Stimulated activated memory B cell treated with anti-CD40 and anti-IgM and Interleukin-4, amounts not matched to agents 10 μg/mL and 1 μg/mL and 100 μg/mL, for 72 hours (primary cell): ENCODE measurements around the gene SLC14A1.

ENCODE experiments used
- ATAC-seq: fragments of 150-1000 bp; cut with Tn5 transposase; 2 replicates; pipeline ENCODE4 v1.10.0; 2021
- H3K27ac Mint-ChIP-seq: one replicate; pipeline ENCODE4 v1.8.0; 2022; ENCODE audit warnings: mild to moderate bottlenecking, mixed read lengths
- H3K27me3 Mint-ChIP-seq: one replicate; pipeline ENCODE4 v1.8.0; 2022; ENCODE audit warnings: mixed read lengths
- H3K36me3 Mint-ChIP-seq: one replicate; pipeline ENCODE4 v1.8.0; 2022; ENCODE audit warnings: mixed read lengths
- H3K4me1 Mint-ChIP-seq: one replicate; pipeline ENCODE4 v1.8.0; 2022; ENCODE audit warnings: mixed read lengths
- H3K4me3 Mint-ChIP-seq: one replicate; pipeline ENCODE4 v1.8.0; 2022; ENCODE audit warnings: mild to moderate bottlenecking, moderate library complexity, mixed read lengths
- H3K9me3 Mint-ChIP-seq: one replicate; pipeline ENCODE4 v1.8.0; 2022; ENCODE audit warnings: mixed read lengths

The SLC14A1 gene

GRCh38 chr18:45723567-45724355 lies at the start of gene SLC14A1:
Gene SLC14A1, plus strand, starts transcription at chr18:45724181. Its CDS starts 6,140 bp downstream, at chr18:45730321.
- H3K27me3 Mint-ChIP-seq = no peaks in the 10 kb centered on the region
- no peak for ATAC-seq
- no peaks in the 10 kb centered on the region for H3K9me3 Mint-ChIP-seq
- no peak within 1 kb of the TSS for H3K27ac Mint-ChIP-seq
- H3K4me3 Mint-ChIP-seq = no peak within 1 kb of the TSS
- H3K36me3 Mint-ChIP-seq = peaks cover 16% of the 10 kb centered on the region
- no peaks in the 10 kb centered on the region for H3K4me1 Mint-ChIP-seq

- ATAC-seq = no peak
- Mint-ChIP-seq H3K27ac (no peak overlapping the region), H3K27me3 (no peaks in the 10 kb centered on the region), H3K36me3 (no peaks in the 10 kb centered on the region), H3K9me3 (no peaks in the 10 kb centered on the region), H3K4me3 (no peak overlapping the region), H3K4me1 (peaks cover 7% of the 10 kb centered on the region)
These were observed 46.6 kb upstream of the SLC14A1 start for GRCh38 chr18:45677276-45677807.

GRCh38 chr18:45678441-45678840 lies 45.5 kb upstream of the SLC14A1 start:
- peak overlapping the region; percentile 14 for H3K27ac Mint-ChIP-seq
- H3K27me3 Mint-ChIP-seq = no peaks in the 10 kb centered on the region

GRCh38 chr18:45678850-45679249 lies 45.1 kb upstream of the SLC14A1 start:
- Mint-ChIP-seq H3K4me3 (no peak overlapping the region), H3K27me3 (no peaks in the 10 kb centered on the region), H3K27ac (peak overlapping the region; percentile 14), H3K36me3 (no peaks in the 10 kb centered on the region), H3K9me3 (no peaks in the 10 kb centered on the region), H3K4me1 (peaks cover 7% of the 10 kb centered on the region)
- ATAC-seq = no peak

More at GRCh38 chr18:45678441-45678840, 45.5 kb upstream of the SLC14A1 start:
- Mint-ChIP-seq H3K4me1 (peaks cover 7% of the 10 kb centered on the region), H3K36me3 (no peaks in the 10 kb centered on the region), H3K4me3 (no peak overlapping the region), H3K9me3 (no peaks in the 10 kb centered on the region)
- ATAC-seq = no peak

- no peak overlapping the region for H3K4me3 Mint-ChIP-seq
These were observed 43.8 kb upstream of the SLC14A1 start for GRCh38 chr18:45680066-45680690.

GRCh38 chr18:45682181-45682580 lies 41.8 kb upstream of the SLC14A1 start:
- peaks cover 17% of the 10 kb centered on the region for H3K4me1 Mint-ChIP-seq
- no peak overlapping the region for H3K27ac Mint-ChIP-seq
- no peak for ATAC-seq
- no peaks in the 10 kb centered on the region for H3K27me3 Mint-ChIP-seq
- no peaks in the 10 kb centered on the region for H3K9me3 Mint-ChIP-seq
- no peaks in the 10 kb centered on the region for H3K36me3 Mint-ChIP-seq
- H3K4me3 Mint-ChIP-seq = no peak overlapping the region

More at GRCh38 chr18:45680066-45680690, 43.8 kb upstream of the SLC14A1 start:
- ATAC-seq = no peak
- no peaks in the 10 kb centered on the region for H3K27me3 Mint-ChIP-seq
- no peak overlapping the region for H3K27ac Mint-ChIP-seq
- H3K36me3 Mint-ChIP-seq = no peaks in the 10 kb centered on the region
- no peaks in the 10 kb centered on the region for H3K9me3 Mint-ChIP-seq
- peaks cover 7% of the 10 kb centered on the region for H3K4me1 Mint-ChIP-seq

- H3K36me3 Mint-ChIP-seq = no peaks in the 10 kb centered on the region
- H3K9me3 Mint-ChIP-seq = no peaks in the 10 kb centered on the region
- H3K4me3 Mint-ChIP-seq = no peak overlapping the region
- H3K27ac Mint-ChIP-seq = peak overlapping the region; percentile 59
- peaks cover 37% of the 10 kb centered on the region for H3K4me1 Mint-ChIP-seq
- ATAC-seq = no peak
- no peaks in the 10 kb centered on the region for H3K27me3 Mint-ChIP-seq
These were observed 39.5 kb upstream of the SLC14A1 start for GRCh38 chr18:45684341-45685115.

GRCh38 chr18:45686891-45687611 lies 36.9 kb upstream of the SLC14A1 start:
- H3K27ac Mint-ChIP-seq = peak overlapping the region; percentile 96
- peak overlapping the region; percentile 91 for H3K4me3 Mint-ChIP-seq
- ATAC-seq = peak; percentile 91
- H3K9me3 Mint-ChIP-seq = no peaks in the 10 kb centered on the region
- peaks cover 3% of the 10 kb centered on the region for H3K36me3 Mint-ChIP-seq
- no peaks in the 10 kb centered on the region for H3K27me3 Mint-ChIP-seq
- H3K4me1 Mint-ChIP-seq = peaks cover 43% of the 10 kb centered on the region

- Mint-ChIP-seq H3K4me1 (peaks cover 43% of the 10 kb centered on the region), H3K36me3 (peaks cover 9% of the 10 kb centered on the region), H3K9me3 (no peaks in the 10 kb centered on the region), H3K27me3 (no peaks in the 10 kb centered on the region), H3K4me3 (peak overlapping the region; percentile 91), H3K27ac (peak overlapping the region; percentile 96)
- ATAC-seq = peak; percentile 89
These were observed 36.4 kb upstream of the SLC14A1 start for GRCh38 chr18:45687621-45688020.

- Mint-ChIP-seq H3K27me3 (no peaks in the 10 kb centered on the region), H3K27ac (peak overlapping the region; percentile 96), H3K36me3 (peaks cover 12% of the 10 kb centered on the region), H3K9me3 (no peaks in the 10 kb centered on the region), H3K4me1 (peaks cover 43% of the 10 kb centered on the region), H3K4me3 (peak overlapping the region; percentile 91)
- ATAC-seq = no peak
These were observed 35.9 kb upstream of the SLC14A1 start for GRCh38 chr18:45688113-45688512.

- Mint-ChIP-seq H3K27ac (peak overlapping the region; percentile 96), H3K27me3 (no peaks in the 10 kb centered on the region), H3K36me3 (peaks cover 14% of the 10 kb centered on the region), H3K4me3 (peak overlapping the region; percentile 91), H3K9me3 (peaks cover 1% of the 10 kb centered on the region), H3K4me1 (peaks cover 46% of the 10 kb centered on the region)
- no peak for ATAC-seq
These were observed 35.1 kb upstream of the SLC14A1 start for GRCh38 chr18:45688833-45689232.

- Mint-ChIP-seq H3K4me3 (no peak overlapping the region), H3K27me3 (no peaks in the 10 kb centered on the region), H3K27ac (peak overlapping the region; percentile 96), H3K4me1 (peaks cover 47% of the 10 kb centered on the region), H3K36me3 (peaks cover 18% of the 10 kb centered on the region), H3K9me3 (peaks cover 4% of the 10 kb centered on the region)
- ATAC-seq = no peak
These were observed 34.6 kb upstream of the SLC14A1 start for GRCh38 chr18:45689396-45689795.

- H3K4me1 Mint-ChIP-seq = peaks cover 41% of the 10 kb centered on the region
These were observed 32.8 kb upstream of the SLC14A1 start for GRCh38 chr18:45690975-45691815.

GRCh38 chr18:45691816-45692179 lies 32.2 kb upstream of the SLC14A1 start:
- no peak overlapping the region for H3K4me3 Mint-ChIP-seq
- peaks cover 7% of the 10 kb centered on the region for H3K9me3 Mint-ChIP-seq
- ATAC-seq = no peak
- H3K4me1 Mint-ChIP-seq = peaks cover 35% of the 10 kb centered on the region
- no peak overlapping the region for H3K27ac Mint-ChIP-seq
- H3K36me3 Mint-ChIP-seq = peaks cover 25% of the 10 kb centered on the region
- H3K27me3 Mint-ChIP-seq = no peaks in the 10 kb centered on the region

More at GRCh38 chr18:45690975-45691815, 32.8 kb upstream of the SLC14A1 start:
- H3K9me3 Mint-ChIP-seq = peaks cover 6% of the 10 kb centered on the region
- H3K27me3 Mint-ChIP-seq = no peaks in the 10 kb centered on the region
- H3K4me3 Mint-ChIP-seq = no peak overlapping the region
- peaks cover 25% of the 10 kb centered on the region for H3K36me3 Mint-ChIP-seq
- no peak overlapping the region for H3K27ac Mint-ChIP-seq
- ATAC-seq = no peak
